Neural crest cell (in vitro differentiated cells): ENCODE results near the gene CBLB. TPM values are rescaled to one million over a fixed set of nuclear protein-coding genes. Genes with fewer than 3 reads are reported as not detected.

ENCODE experiments used
- DNase-seq: peaks from one replicate; pipeline ENCODE4 v3.0.0; 2021; ENCODE audit warnings: low read depth, mixed read lengths, low spot score
- H3K27ac Mint-ChIP-seq: one replicate; pipeline ENCODE4 v1.8.0; 2021; ENCODE audit warnings: mild to moderate bottlenecking, mixed read lengths; ENCODE audit not compliant: unreplicated experiment
- H3K27me3 Mint-ChIP-seq: 2 replicates; pipeline ENCODE4 v1.8.0; 2021; ENCODE audit warnings: low read depth, mild to moderate bottlenecking, mixed read lengths
- H3K36me3 Mint-ChIP-seq: 2 replicates; pipeline ENCODE4 v1.8.0; 2021; ENCODE audit warnings: low read depth, mild to moderate bottlenecking, mixed read lengths
- H3K4me1 Mint-ChIP-seq: 2 replicates; pipeline ENCODE4 v1.8.0; 2021; ENCODE audit warnings: mixed read lengths
- H3K4me3 Mint-ChIP-seq: one replicate; pipeline ENCODE4 v1.8.0; 2021; ENCODE audit warnings: mild to moderate bottlenecking, mixed read lengths
- H3K9me3 Mint-ChIP-seq: 2 replicates; pipeline ENCODE4 v1.8.0; 2021; ENCODE audit warnings: mixed read lengths
- CTCF ChIP-seq: fragments of 200-600 bp; sonication (generic); conservative IDR thresholded peaks from 2 replicates; pipeline ENCODE4 v1.5.0; 2021; ENCODE audit warnings: antibody characterized with exemption, mild to moderate bottlenecking
- total RNA-seq: library from RNA; stranded (reverse); gene quantifications from 2 replicates; pipeline ENCODE4 v1.2.1, GENCODE V29; 2021

CBLB gene
- total RNA-seq, 1 donor from 2014 or later: 32.3 TPM

- H3K27ac Mint-ChIP-seq: no peak overlapping the region
- TF ChIP-seq CTCF: no peak
Measured at GRCh38 chr3:105845488-105845887, 23.3 kb downstream of the CBLB start.

GRCh38 chr3:105844704-105845103 is 24.1 kb downstream of the CBLB start:
- DNase-seq: no peak
- no peak overlapping the region for H3K27ac Mint-ChIP-seq
- H3K4me1 Mint-ChIP-seq: peaks cover 28% of the 10 kb centered on the region
- H3K27me3 Mint-ChIP-seq: no peaks in the 10 kb centered on the region
- peaks cover 3% of the 10 kb centered on the region for H3K36me3 Mint-ChIP-seq
- no peak overlapping the region for H3K4me3 Mint-ChIP-seq
- H3K9me3 Mint-ChIP-seq: no peaks in the 10 kb centered on the region
- no peak for TF ChIP-seq CTCF

More at GRCh38 chr3:105845488-105845887, 23.3 kb downstream of the CBLB start:
- no peaks in the 10 kb centered on the region for H3K9me3 Mint-ChIP-seq
- peaks cover 3% of the 10 kb centered on the region for H3K36me3 Mint-ChIP-seq
- H3K27me3 Mint-ChIP-seq: no peaks in the 10 kb centered on the region
- no peak overlapping the region for H3K4me3 Mint-ChIP-seq
- no peak for DNase-seq
- peaks cover 28% of the 10 kb centered on the region for H3K4me1 Mint-ChIP-seq

GRCh38 chr3:105843994-105844393 is 24.8 kb downstream of the CBLB start:
- Mint-ChIP-seq H3K4me3 (no peak overlapping the region), H3K27ac (no peak overlapping the region), H3K36me3 (peaks cover 3% of the 10 kb centered on the region), H3K4me1 (peaks cover 28% of the 10 kb centered on the region), H3K9me3 (no peaks in the 10 kb centered on the region), H3K27me3 (no peaks in the 10 kb centered on the region)
- DNase-seq: no peak
- no peak for TF ChIP-seq CTCF

GRCh38 chr3:105842943-105843342 is 25.9 kb downstream of the CBLB start:
- DNase-seq: no peak
- Mint-ChIP-seq H3K27me3 (no peaks in the 10 kb centered on the region), H3K4me1 (peaks cover 27% of the 10 kb centered on the region), H3K36me3 (peaks cover 3% of the 10 kb centered on the region), H3K9me3 (no peaks in the 10 kb centered on the region), H3K27ac (no peak overlapping the region), H3K4me3 (no peak overlapping the region)
- TF ChIP-seq CTCF: no peak

- Mint-ChIP-seq H3K27me3 (no peaks in the 10 kb centered on the region), H3K4me3 (no peak overlapping the region), H3K9me3 (no peaks in the 10 kb centered on the region), H3K27ac (no peak overlapping the region), H3K36me3 (peaks cover 3% of the 10 kb centered on the region), H3K4me1 (peaks cover 22% of the 10 kb centered on the region)
- no peak for TF ChIP-seq CTCF
- DNase-seq: no peak
Measured at GRCh38 chr3:105842449-105842848, 26.4 kb downstream of the CBLB start.

GRCh38 chr3:105837947-105838346 is 30.9 kb downstream of the CBLB start:
- Mint-ChIP-seq H3K4me1 (peaks cover 16% of the 10 kb centered on the region), H3K27ac (no peak overlapping the region), H3K4me3 (no peak overlapping the region), H3K27me3 (no peaks in the 10 kb centered on the region), H3K36me3 (peaks cover 5% of the 10 kb centered on the region), H3K9me3 (no peaks in the 10 kb centered on the region)
- TF ChIP-seq CTCF: no peak
- DNase-seq: no peak
